ENCODE data around the gene ACYP2. TPM values are rescaled to one million over a fixed set of nuclear protein-coding genes. Genes with fewer than 3 reads are reported as not detected.

The ACYP2 gene
- total RNA-seq, 1 donor from 2014 or later = 9.0 TPM

- DNase-seq (ENCODE audit: low read depth) = no peak
- Histone ChIP-seq H3K4me3 (ENCODE audit: low read depth, low read length) (no peak overlapping the region), H3K36me3 (ENCODE audit: control insufficient read depth, insufficient read depth, low read length) (no peaks in the 10 kb centered on the region), H3K27me3 (ENCODE audit: control insufficient read depth, insufficient read depth, low read length) (no peaks in the 10 kb centered on the region)
- no peak for FAIRE-seq
- TF ChIP-seq, protein P1, sequence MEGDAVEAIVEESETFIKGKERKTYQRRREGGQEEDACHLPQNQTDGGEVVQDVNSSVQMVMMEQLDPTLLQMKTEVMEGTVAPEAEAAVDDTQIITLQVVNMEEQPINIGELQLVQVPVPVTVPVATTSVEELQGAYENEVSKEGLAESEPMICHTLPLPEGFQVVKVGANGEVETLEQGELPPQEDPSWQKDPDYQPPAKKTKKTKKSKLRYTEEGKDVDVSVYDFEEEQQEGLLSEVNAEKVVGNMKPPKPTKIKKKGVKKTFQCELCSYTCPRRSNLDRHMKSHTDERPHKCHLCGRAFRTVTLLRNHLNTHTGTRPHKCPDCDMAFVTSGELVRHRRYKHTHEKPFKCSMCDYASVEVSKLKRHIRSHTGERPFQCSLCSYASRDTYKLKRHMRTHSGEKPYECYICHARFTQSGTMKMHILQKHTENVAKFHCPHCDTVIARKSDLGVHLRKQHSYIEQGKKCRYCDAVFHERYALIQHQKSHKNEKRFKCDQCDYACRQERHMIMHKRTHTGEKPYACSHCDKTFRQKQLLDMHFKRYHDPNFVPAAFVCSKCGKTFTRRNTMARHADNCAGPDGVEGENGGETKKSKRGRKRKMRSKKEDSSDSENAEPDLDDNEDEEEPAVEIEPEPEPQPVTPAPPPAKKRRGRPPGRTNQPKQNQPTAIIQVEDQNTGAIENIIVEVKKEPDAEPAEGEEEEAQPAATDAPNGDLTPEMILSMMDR (IDR thresholded peaks at IDR 0.05; ENCODE audit: insufficient read depth, low read length, severe bottlenecking) = no peak
Observed at GRCh38 chr2:54161660-54162424, 46.4 kb downstream of the ACYP2 start.

- H3K27me3 ChIP-seq (ENCODE audit: control insufficient read depth, insufficient read depth, low read length) = no peaks in the 10 kb centered on the region
- TF ChIP-seq, protein P1 (IDR thresholded peaks at IDR 0.05; ENCODE audit: insufficient read depth, low read length, severe bottlenecking) = no peak
- H3K4me3 ChIP-seq (ENCODE audit: low read depth, low read length) = no peak overlapping the region
- DNase-seq (ENCODE audit: low read depth) (no peak), FAIRE-seq (no peak)
- no peaks in the 10 kb centered on the region for H3K36me3 ChIP-seq (ENCODE audit: control insufficient read depth, insufficient read depth, low read length)
Observed at GRCh38 chr2:54164106-54164505, 48.7 kb downstream of the ACYP2 start.

- no peak for FAIRE-seq
- TF ChIP-seq, protein P1 (IDR thresholded peaks at IDR 0.05; ENCODE audit: insufficient read depth, low read length, severe bottlenecking) = no peak
- Histone ChIP-seq H3K4me3 (ENCODE audit: low read depth, low read length) (no peak overlapping the region), H3K36me3 (ENCODE audit: control insufficient read depth, insufficient read depth, low read length) (no peaks in the 10 kb centered on the region), H3K27me3 (ENCODE audit: control insufficient read depth, insufficient read depth, low read length) (no peaks in the 10 kb centered on the region)
- peak; percentile 77 for DNase-seq (ENCODE audit: low read depth)
Observed at GRCh38 chr2:54166121-54166773, 50.8 kb downstream of the ACYP2 start.

DNA sequence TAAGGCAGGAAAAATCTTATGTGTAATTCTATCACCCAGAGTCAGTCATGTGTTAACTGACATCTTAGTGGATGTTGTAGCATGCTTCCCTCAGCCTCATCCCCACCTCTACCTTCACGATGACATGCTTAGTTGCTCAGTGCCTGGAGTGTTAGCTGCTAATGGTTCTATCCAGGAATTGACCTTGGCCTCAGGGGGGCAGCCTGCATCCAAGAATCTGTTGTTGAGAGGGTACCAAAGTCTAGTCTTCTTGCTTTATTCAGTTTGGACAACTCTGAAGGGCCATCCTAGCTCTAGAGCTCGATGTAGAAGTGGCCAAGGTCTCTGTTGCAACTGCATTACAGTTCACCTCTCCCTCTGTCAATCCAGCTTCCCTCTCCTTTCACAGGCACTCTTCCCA lies 61.2 kb downstream of the ACYP2 start:
- no peaks in the 10 kb centered on the region for H3K36me3 ChIP-seq (ENCODE audit: control insufficient read depth, insufficient read depth, low read length)
- peak; percentile 21 for DNase-seq (ENCODE audit: low read depth)
- H3K4me3 ChIP-seq (ENCODE audit: low read depth, low read length) = no peak overlapping the region
- no peaks in the 10 kb centered on the region for H3K27me3 ChIP-seq (ENCODE audit: control insufficient read depth, insufficient read depth, low read length)
- TF ChIP-seq, protein P1 (IDR thresholded peaks at IDR 0.05; ENCODE audit: insufficient read depth, low read length, severe bottlenecking) = peak; percentile 20
- FAIRE-seq = peak; percentile 43

- TF ChIP-seq, protein P1 (IDR thresholded peaks at IDR 0.05; ENCODE audit: insufficient read depth, low read length, severe bottlenecking) = no peak
- Histone ChIP-seq H3K4me3 (ENCODE audit: low read depth, low read length) (no peak overlapping the region), H3K36me3 (ENCODE audit: control insufficient read depth, insufficient read depth, low read length) (no peaks in the 10 kb centered on the region), H3K27me3 (ENCODE audit: control insufficient read depth, insufficient read depth, low read length) (no peaks in the 10 kb centered on the region)
- DNase-seq (ENCODE audit: low read depth) (no peak), FAIRE-seq (no peak)
Observed at GRCh38 chr2:54183281-54183680, 67.9 kb downstream of the ACYP2 start.

Measured in bronchial epithelial cell (primary cell).